ENCODE results near the gene TIGIT. TPM values are rescaled to one million over a fixed set of nuclear protein-coding genes. Genes with fewer than 3 reads are reported as not detected.
"Not testable (repeated sequence)": the region's sequence is repeated elsewhere in the genome, so short reads cannot be mapped to it uniquely, and the experiment has no call there.

The TIGIT gene
- total RNA-seq: 10 to 100 TPM in 1 of 2 donors, 1 to 10 TPM in 1; 5.1 to 14.6 TPM

DNA sequence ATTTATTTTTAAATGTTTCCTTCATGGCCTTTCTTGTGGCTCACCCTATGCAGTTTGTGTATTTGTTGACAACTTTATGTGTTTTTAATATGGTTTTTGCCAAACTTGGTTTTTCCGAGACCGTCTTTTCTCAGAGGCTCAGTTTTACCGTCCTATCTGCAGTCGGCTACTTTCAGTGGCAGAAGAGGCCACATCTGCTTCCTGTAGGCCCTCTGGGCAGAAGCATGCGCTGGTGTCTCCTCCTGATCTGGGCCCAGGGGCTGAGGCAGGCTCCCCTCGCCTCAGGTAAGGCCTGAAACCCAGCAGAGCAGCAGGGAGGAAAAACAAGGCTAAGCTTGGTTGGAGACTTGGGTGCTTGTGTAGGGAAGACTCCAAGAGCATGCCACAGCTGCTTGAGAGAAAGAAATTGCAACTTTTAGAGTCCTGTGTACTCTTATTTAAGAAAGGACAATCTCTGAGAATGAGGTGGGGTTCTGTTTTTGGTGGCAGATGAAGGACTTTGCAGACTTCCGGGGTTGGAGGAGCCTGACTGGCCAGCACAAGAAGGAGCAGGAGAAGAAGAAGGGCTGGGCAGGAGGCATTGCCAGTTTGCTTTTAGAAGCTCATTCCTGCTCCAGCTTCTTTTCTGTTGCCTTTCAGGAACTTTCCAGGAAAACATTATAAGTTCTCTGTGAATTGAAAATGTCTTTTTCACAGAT is at the start of gene TIGIT:
Gene TIGIT (plus strand): TSS at position 191 of the 698 bp plus-strand sequence. CDS start 34 bp downstream, at position 225.
- no peaks in the 10 kb centered on the region for H3K9me3 Mint-ChIP-seq
- no peak for DNase-seq (ENCODE audit: low spot score in 2 of 2)
- no peaks in the 10 kb centered on the region for H3K36me3 Mint-ChIP-seq
- H3K27ac Mint-ChIP-seq: peak within 1 kb of the TSS in 1 of 2 donors; percentile 75
- no peak for ATAC-seq

DNA sequence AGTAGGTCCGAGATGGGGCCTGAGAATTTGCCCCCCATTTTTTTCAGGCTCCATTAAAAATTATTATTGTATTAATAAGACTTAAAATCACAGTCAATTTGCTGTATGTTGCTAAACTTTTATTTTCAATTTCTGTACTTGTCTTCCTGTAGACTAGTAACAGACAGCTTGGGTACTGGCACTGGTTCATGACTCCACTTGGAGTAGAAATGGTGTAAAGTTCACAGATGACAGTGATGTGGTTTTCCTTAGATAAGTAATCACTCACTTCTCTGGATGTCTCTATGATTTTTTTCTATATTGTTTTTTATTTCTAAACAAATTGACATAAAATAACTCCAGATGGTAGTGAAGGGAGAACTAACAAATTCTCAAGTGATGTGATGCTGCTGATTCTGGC is 40.9 kb upstream of the TIGIT start:
- Mint-ChIP-seq H3K9me3 (peaks cover 15 to 18% of the 10 kb centered on the region in 2 donors), H3K36me3 (peaks cover 0 to 7% of the 10 kb centered on the region in 2 donors), H3K27ac (peak overlapping the region in 1 of 2 donors; percentile 55)
- DNase-seq (ENCODE audit: low spot score in 2 of 2) (no peak), ATAC-seq (peak; percentile 63 to 70)

DNA sequence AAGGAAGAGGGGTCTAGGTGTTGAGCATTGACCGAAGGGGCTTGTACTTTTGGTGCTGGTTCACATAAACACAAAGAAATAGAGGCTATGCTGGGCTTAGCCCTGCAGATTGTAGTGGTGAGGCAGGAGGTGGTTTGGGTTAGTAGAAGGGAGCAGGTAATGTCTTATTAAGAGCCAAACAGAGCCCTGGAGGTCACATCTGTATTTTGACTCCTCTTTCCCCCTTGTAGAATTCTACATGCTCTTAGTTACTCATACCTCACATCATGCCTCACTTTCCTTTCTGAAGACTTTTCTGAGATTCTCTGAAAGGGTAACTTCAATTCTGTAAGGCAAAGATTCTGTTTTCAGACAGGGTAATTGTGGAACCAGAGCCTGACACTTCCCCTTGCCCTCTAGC is 40.3 kb upstream of the TIGIT start:
- ATAC-seq (peak; percentile 52 to 57), DNase-seq (ENCODE audit: low spot score in 2 of 2) (no peak)
- H3K36me3 Mint-ChIP-seq: peaks cover 0 to 6% of the 10 kb centered on the region in 2 donors
- peaks cover 15 to 18% of the 10 kb centered on the region in 2 donors for H3K9me3 Mint-ChIP-seq
- H3K27ac Mint-ChIP-seq: peak overlapping the region in 1 of 2 donors; percentile 55

DNA sequence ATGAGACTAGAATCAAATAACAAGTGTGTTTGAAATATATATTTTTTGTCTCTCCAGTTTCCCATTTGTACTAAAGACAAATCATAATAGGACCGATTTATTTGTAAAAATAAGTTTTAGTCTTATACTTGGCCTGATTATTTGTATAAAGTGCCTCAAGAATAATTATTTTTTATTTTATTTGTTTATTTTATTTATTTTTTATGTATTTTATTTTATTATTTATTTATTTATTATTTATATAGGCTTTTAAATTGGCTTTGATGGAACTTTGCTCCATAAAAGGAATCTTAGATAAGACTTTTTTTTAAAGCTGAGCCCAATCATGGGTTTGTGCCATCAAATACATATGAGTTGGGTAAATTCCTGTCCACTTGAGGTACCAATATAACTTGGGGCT is 34.3 kb upstream of the TIGIT start:
- H3K9me3 Mint-ChIP-seq: peaks cover 5 to 25% of the 10 kb centered on the region in 2 donors
- peaks cover 0 to 9% of the 10 kb centered on the region in 2 donors for H3K36me3 Mint-ChIP-seq
- ATAC-seq (no peak), DNase-seq (ENCODE audit: low spot score in 2 of 2) (no peak)
- H3K27ac Mint-ChIP-seq: no peak overlapping the region

DNA sequence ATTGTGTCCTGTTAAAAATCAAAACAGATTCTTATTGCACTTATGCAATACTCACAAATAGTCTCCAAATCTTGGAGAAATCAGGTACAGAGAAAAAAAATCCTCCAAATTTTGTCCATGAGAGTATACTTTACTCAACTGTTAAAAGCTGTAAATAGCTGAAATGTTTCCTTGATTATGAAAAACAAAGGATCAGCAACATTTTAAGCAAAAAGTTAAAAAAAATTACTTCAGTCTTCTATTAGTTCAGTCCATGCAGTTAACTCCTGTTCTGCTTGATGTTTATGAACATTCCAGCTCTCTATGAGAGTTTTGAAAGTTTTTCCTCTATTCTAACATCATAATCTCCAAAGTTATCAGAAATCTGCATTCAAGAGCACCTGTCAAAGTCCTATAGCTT is 33.7 kb upstream of the TIGIT start:
- peaks cover 5 to 29% of the 10 kb centered on the region in 2 donors for H3K9me3 Mint-ChIP-seq
- DNase-seq (ENCODE audit: low spot score in 2 of 2) (no peak), ATAC-seq (no peak)
- H3K27ac Mint-ChIP-seq: no peak overlapping the region
- peaks cover 0 to 9% of the 10 kb centered on the region in 2 donors for H3K36me3 Mint-ChIP-seq

DNA sequence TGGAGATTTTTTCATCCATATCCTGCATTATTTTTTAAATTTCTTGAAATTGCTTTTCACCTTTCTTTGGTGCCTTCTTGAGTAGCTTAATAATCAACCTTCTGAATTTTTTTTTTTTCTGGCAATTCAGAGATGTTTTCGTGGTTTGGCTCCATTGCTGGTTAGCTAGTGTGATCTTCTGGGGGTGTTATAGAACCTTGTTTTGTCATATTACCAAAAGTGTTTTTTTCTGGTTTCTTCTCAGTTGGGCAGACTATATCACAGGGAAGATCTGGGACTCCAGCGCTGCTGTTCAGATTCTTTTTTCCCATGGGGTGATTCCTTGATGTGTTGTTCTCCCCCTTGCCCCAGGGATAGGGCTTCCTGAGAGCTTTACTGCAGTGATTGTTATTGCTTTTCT is 23.8 kb upstream of the TIGIT start:
- no peak overlapping the region for H3K27ac Mint-ChIP-seq
- peaks cover 19 to 37% of the 10 kb centered on the region in 2 donors for H3K36me3 Mint-ChIP-seq
- H3K9me3 Mint-ChIP-seq: peaks cover 12 to 46% of the 10 kb centered on the region in 2 donors
- DNase-seq (ENCODE audit: low spot score in 2 of 2): no peak
- ATAC-seq: no peak

DNA sequence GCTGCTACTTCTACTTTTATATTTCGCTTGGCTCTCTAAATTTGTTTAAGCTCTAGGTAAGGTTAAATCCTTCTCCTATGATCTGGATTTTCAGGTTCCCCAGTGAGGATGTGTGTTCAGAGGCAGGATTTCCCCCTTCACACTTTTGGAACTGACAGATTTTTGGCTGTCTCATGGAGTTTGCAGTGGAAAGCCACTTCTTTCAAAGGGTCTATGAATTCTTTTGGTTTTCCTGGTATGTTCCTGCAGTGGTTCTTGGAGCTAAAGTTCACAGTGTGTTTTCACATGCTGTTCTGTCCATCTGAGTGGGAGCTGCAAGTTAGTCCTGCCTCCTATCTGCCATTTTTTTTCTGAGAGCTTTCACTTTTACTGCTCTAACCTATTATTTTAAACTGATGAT is 21.6 kb upstream of the TIGIT start:
- Mint-ChIP-seq H3K27ac (peak overlapping the region in 1 of 2 donors; percentile 39), H3K36me3 (peaks cover 19 to 37% of the 10 kb centered on the region in 2 donors), H3K9me3 (peaks cover 12 to 41% of the 10 kb centered on the region in 2 donors)
- no peak for ATAC-seq
- DNase-seq (ENCODE audit: low spot score in 2 of 2): no peak

DNA sequence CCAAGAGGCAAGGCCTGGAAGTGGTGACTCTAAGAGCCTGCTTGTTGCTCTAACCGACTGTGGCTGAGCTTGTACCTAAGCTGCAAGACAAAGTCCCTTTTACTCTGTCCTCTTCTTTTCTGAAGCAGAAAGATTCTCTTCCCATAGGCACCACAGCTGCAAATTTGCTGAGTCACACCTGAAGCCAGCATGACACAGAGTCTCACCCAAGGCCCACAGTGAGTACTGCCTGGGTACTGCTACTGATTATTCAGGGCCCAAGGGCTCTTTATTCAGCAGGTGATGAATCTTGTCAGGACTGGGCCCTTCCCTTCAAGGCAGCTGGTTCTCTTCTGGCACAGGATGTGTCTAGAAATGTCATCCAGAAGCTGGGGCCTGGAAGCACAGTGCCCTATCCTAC is 18.9 kb upstream of the TIGIT start:
- DNase-seq (ENCODE audit: low spot score in 2 of 2) (no peak), ATAC-seq (peak in 1 of 2 donors; percentile 24)
- Mint-ChIP-seq H3K36me3 (peaks cover 10 to 25% of the 10 kb centered on the region in 2 donors), H3K27ac (peak overlapping the region in 1 of 2 donors; percentile 16), H3K9me3 (peaks cover 5 to 31% of the 10 kb centered on the region in 2 donors)

DNA sequence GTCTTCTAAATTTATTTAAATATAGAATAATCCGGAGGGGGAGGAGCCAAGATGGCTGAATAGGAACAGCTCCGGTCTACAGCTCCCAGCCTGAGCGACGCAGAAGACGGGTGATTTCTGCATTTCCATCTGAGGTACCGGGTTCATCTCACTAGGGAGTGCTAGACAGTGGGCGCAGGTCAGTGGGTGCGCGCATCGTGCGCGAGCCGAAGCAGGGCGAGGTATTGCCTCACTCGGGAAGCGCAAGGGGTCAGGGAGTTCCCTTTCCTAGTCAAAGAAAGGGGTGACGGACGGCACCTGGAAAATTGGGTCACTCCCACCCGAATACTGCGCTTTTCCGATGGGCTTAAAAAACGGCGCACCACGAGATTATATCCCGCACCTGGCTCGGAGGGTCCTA is 17.0 kb upstream of the TIGIT start:
- peaks cover under 1 to 20% of the 10 kb centered on the region in 2 donors for H3K36me3 Mint-ChIP-seq
- not testable (repeated sequence) for ATAC-seq; DNase-seq (ENCODE audit: low spot score in 2 of 2); H3K27ac Mint-ChIP-seq
- peaks cover 0 to 28% of the 10 kb centered on the region in 2 donors for H3K9me3 Mint-ChIP-seq

DNA sequence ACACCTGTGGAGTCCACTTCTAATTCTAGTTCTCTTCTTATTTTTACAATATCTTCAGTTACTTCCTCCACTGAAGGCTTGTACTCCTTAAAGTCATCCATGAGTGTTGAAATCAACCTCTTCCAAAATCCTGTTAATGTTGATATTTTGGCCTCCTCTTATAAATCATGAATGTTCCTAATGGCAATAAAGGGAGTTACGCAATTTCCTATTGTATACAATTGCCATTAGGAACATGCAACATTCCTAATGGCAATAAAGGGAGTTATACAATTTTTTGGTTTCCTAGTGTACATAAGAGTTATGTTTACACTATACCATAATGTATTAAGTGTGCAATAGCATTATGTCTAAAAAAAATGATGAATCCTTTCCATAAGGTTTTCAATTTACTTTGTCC is 9.2 kb upstream of the TIGIT start:
- DNase-seq (ENCODE audit: low spot score in 2 of 2) (no peak), ATAC-seq (no peak)
- Mint-ChIP-seq H3K9me3 (peaks cover 0 to 5% of the 10 kb centered on the region in 2 donors), H3K36me3 (no peaks in the 10 kb centered on the region), H3K27ac (peak overlapping the region in 1 of 2 donors; percentile 69)

DNA sequence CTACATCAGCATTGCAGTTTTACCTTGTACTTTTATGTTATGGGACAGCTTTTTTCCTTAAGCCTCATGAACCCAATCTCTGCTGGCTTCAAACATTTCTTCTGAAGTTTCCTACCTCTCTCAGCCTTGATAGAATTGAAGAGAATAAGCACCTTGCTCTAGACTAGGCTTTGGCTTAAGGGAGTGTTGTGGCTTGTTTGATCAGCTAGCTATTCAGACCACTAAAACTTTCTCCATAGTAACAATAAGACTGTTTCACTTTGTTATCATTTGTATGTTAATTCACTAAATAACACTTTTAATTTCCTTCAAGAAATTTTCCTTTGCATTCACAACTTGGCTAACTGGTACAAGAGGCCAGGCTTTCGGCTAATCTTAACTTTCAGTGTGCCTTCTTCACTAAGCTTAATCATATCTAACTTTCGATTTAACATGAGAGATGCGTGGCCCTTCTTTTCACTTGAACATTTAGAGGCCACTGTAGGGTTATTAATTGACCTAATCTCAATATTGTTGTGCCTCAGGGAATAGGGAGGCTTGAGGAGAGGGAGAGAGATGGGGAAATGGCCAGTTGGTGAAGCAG is 8.1 kb upstream of the TIGIT start:
- peak in 1 of 2 donors; percentile 34 for ATAC-seq
- DNase-seq (ENCODE audit: low spot score in 2 of 2): no peak
- Mint-ChIP-seq H3K36me3 (no peaks in the 10 kb centered on the region), H3K9me3 (peaks cover 0 to 5% of the 10 kb centered on the region in 2 donors), H3K27ac (peak overlapping the region in 1 of 2 donors; percentile 69)

DNA sequence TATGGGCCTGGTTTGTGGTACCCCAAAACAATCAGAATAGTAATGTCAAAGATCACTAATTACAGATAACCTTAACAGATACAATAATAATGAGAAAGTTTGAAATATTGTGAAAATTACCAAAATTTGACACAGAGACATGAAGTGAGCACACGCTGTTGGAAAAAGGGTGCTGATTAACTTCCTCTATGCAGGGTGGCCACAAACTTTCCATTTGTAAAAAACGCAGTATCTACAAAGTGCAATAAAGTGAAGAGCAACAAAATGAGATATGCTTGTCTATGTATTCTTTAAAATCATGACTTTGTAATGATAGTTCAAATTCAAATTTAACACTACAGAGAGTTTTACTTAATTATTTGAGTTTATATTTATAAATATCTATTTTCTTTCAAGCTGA is 7.6 kb upstream of the TIGIT start:
- Mint-ChIP-seq H3K36me3 (no peaks in the 10 kb centered on the region), H3K27ac (peak overlapping the region in 1 of 2 donors; percentile 69)
- ATAC-seq: no peak

DNA sequence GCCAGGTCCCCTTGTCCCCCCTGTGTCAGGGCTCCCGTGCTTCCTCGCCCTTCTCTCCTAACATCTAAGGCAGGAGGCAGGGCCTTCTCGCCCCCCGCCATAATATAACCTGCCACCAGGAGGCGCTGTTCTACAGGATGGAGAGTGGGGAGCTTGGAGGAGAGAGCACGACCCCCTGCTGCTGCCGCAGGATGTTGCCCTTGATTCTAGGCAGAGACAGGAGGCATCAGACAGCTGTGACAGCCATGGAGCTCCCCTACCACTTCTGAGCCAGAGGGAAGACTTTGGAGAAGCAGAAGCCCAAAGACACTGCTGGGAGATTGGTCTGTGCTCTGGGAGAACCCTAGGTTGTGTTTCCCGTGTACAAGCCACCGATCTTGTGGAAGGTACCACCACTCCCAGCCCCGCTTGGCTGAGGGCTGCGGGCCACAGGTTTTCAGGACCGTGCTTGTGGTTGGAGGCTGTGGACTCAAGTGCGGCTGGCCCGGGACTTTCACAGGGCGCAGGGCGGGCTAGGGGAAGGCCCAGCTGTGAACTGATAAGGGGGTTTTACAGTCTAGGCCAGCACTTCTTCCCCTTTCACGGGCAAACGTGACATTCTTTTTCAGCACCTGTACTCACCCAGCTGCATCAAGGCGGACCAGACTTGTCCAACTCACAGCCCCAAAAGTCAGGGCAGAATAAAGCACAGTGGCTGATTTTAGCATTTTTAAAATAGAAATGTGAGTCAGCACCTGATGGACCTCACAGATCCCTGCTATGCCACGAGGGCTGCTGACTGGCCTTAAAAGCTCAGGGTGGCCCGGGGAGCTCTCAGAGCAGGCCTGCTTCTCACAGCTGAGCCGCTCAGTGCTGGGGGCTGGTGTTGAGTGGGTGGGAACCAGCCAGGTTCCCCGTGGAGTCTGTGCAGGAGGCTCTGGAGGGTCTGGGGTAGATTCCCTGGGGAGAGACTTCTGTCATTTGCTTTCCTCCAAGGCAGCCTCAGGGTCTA is 2.6 kb upstream of the TIGIT start:
- peak; percentile 80 to 94 for DNase-seq (ENCODE audit: low spot score in 2 of 2)
- Mint-ChIP-seq H3K9me3 (no peaks in the 10 kb centered on the region), H3K27ac (peak overlapping the region; percentile 67 to 86), H3K36me3 (no peaks in the 10 kb centered on the region)
- peak; percentile 86 to 90 for ATAC-seq

More for the DNA sequence above, 7.6 kb upstream of the TIGIT start:
- no peak for DNase-seq (ENCODE audit: low spot score in 2 of 2)
- peaks cover 0 to 5% of the 10 kb centered on the region in 2 donors for H3K9me3 Mint-ChIP-seq

DNA sequence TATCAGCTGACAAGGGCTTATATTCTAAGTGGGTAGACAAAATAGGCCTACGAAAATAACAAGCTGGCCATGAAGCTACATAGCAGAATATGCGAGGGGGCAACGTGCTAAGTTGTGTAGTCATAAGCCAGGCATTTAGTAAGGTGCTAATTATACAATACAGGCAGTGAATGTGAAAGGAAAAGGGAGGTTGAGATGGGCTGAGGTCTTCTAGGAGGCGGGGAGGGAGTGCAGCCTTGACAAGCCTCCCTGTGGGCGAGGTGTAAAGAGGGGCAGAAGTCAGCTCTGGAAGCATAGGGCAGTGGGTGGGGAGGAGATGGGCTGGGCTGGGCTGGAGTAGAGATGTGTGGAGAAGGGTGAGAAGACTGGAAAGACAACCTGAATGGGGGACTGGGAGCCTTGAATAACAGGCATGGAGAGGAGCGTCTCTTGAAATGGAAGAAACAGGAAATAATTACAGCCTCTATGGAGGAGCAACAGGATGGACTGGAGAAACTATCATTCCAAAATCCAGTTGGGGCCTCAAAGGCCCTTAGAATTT is 1.2 kb downstream of the TIGIT start:
- DNase-seq (ENCODE audit: low spot score in 2 of 2) (no peak), ATAC-seq (no peak)
- Mint-ChIP-seq H3K36me3 (no peaks in the 10 kb centered on the region), H3K9me3 (no peaks in the 10 kb centered on the region), H3K27ac (no peak overlapping the region)

DNA sequence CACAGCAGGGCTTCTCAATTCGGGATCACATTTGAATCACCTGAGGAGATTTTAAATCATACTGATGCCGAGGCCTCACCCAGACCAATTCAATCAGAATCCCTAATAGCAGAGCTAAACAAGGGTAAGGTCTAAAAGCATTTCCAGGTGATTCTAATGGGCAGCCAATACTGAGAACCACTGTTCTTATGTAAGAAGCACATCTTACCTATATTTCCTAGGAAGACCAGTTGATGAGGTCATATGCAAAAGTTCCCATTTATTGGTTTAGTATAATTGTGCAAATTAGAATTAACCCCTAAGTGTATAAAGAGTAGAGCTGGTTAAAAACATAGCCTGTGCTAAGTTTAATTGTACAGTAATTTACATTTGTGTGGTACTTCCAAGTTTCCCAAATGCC is 2.1 kb downstream of the TIGIT start:
- H3K36me3 Mint-ChIP-seq: no peaks in the 10 kb centered on the region
- no peak overlapping the region for H3K27ac Mint-ChIP-seq
- ATAC-seq (no peak), DNase-seq (ENCODE audit: low spot score in 2 of 2) (no peak)
- H3K9me3 Mint-ChIP-seq: no peaks in the 10 kb centered on the region

DNA sequence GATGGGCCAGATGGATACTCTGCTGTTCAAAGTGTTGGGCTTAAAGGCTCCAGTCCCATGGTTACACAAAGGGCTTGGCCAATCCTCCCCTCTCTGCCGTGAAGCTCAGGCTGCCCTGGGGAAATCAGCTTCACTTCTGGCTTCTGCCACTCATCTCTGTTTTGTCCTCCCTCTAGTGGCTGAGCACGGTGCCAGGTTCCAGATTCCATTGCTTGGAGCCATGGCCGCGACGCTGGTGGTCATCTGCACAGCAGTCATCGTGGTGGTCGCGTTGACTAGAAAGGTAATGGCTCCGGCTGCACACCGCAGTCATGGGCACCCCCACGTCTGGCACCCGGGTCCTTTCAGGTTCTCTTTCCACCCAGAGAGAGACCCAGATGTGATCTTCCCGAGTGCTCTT is 5.6 kb downstream of the TIGIT start:
- no peaks in the 10 kb centered on the region for H3K36me3 Mint-ChIP-seq
- no peaks in the 10 kb centered on the region for H3K9me3 Mint-ChIP-seq
- ATAC-seq (peak in 1 of 2 donors; percentile 51), DNase-seq (ENCODE audit: low spot score in 2 of 2) (peak in 1 of 2 donors; percentile 20)
- peak overlapping the region in 1 of 2 donors; percentile 36 for H3K27ac Mint-ChIP-seq
